GM23338 (cell line): ENCODE results near the gene CPLX1. TPM values are rescaled to one million over a fixed set of nuclear protein-coding genes. Genes with fewer than 3 reads are reported as not detected.

ENCODE experiments used
- ATAC-seq: fragments of 200-7000 bp; cut with Tn5 transposase; 3 replicates; pipeline ENCODE4 v1.9.1; 2020
- DNase-seq: peaks from one replicate; pipeline ENCODE4 v3.0.0-alpha.2; 2015; ENCODE audit warnings: low spot score
- H2AFZ ChIP-seq: fragments of 200-600 bp; sonication (generic); 2 replicates; pipeline ENCODE4 v1.8.0; 2016; ENCODE audit warnings: antibody characterized with exemption, mild to moderate bottlenecking, moderate library complexity
- H3F3A ChIP-seq: fragments of 200-600 bp; sonication (generic); replicated peaks from 2 replicates; pipeline ENCODE4 v1.8.0; 2017; ENCODE audit warnings: antibody characterized with exemption, mixed run types, low read depth
- H3K27ac ChIP-seq: fragments of 200-600 bp; sonication (generic); 2 replicates; pipeline ENCODE4 v1.6.1; 2016; ENCODE audit warnings: low read depth
- H3K27me3 ChIP-seq: fragments of 200-600 bp; sonication (generic); 2 replicates; pipeline ENCODE4 v1.8.0; 2016; ENCODE audit warnings: mild to moderate bottlenecking, mixed run types, moderate library complexity; ENCODE audit not compliant: insufficient read depth
- H3K36me3 ChIP-seq: fragments of 200-600 bp; sonication (generic); 2 replicates; pipeline ENCODE4 v1.8.0; 2016; ENCODE audit warnings: mild to moderate bottlenecking; ENCODE audit not compliant: insufficient read depth
- H3K4me1 ChIP-seq: fragments of 200-600 bp; sonication (generic); 2 replicates; pipeline ENCODE4 v1.8.0; 2016; ENCODE audit warnings: mild to moderate bottlenecking, moderate library complexity; ENCODE audit not compliant: insufficient read depth
- H3K4me2 ChIP-seq: fragments of 200-600 bp; sonication (generic); 2 replicates; pipeline ENCODE4 v1.7.1; 2017; ENCODE audit warnings: mixed run types
- H3K4me3 ChIP-seq: fragments of 200-600 bp; sonication (generic); 2 replicates; pipeline ENCODE4 v1.6.1; 2016; ENCODE audit warnings: mixed run types
- H3K79me2 ChIP-seq: fragments of 200-600 bp; sonication (generic); replicated peaks from 2 replicates; pipeline ENCODE4 v1.8.0; 2017; ENCODE audit warnings: mild to moderate bottlenecking; ENCODE audit not compliant: insufficient read depth
- H3K9me2 ChIP-seq: fragments of 200-600 bp; sonication (generic); 2 replicates; pipeline ENCODE4 v1.8.0; 2017; ENCODE audit not compliant: insufficient read depth
- H4K20me1 ChIP-seq: fragments of 200-600 bp; sonication (generic); replicated peaks from 2 replicates; pipeline ENCODE4 v1.8.0; 2017; ENCODE audit warnings: mild to moderate bottlenecking; ENCODE audit not compliant: insufficient read depth
- H3K27ac Mint-ChIP-seq: 2 replicates; pipeline ENCODE4 v1.8.0; 2020; ENCODE audit warnings: inconsistent platforms, mild to moderate bottlenecking, moderate library complexity, mixed read lengths
- H3K27me3 Mint-ChIP-seq: 3 replicates; pipeline ENCODE4 v1.8.0; 2022; ENCODE audit warnings: low read depth, mild to moderate bottlenecking, moderate library complexity, mixed read lengths, inconsistent platforms; ENCODE audit not compliant: insufficient read depth, poor library complexity
- H3K36me3 Mint-ChIP-seq: 3 replicates; pipeline ENCODE4 v1.8.0; 2021; ENCODE audit warnings: low read depth, mild to moderate bottlenecking, inconsistent platforms, moderate library complexity, mixed read lengths
- H3K4me1 Mint-ChIP-seq: 3 replicates; pipeline ENCODE4 v1.8.0; 2020; ENCODE audit warnings: mild to moderate bottlenecking, inconsistent platforms, mixed read lengths
- H3K4me3 Mint-ChIP-seq: 3 replicates; pipeline ENCODE4 v1.8.0; 2021; ENCODE audit warnings: moderate library complexity, mild to moderate bottlenecking, inconsistent platforms, mixed read lengths
- H3K9me3 Mint-ChIP-seq: 3 replicates; pipeline ENCODE4 v1.8.0; 2020; ENCODE audit warnings: moderate library complexity, mild to moderate bottlenecking, inconsistent platforms, mixed read lengths
- CREB1 ChIP-seq: fragments of 250-450 bp; sonication (Bioruptor Pico); IDR thresholded peaks from 2 replicates; pipeline ENCODE4 v1.5.0; 2020; ENCODE audit warnings: low read depth, mild to moderate bottlenecking, moderate library complexity
- CTCF ChIP-seq, 2 experiments: fragments of 200-600 bp in 1 of 2; sonication (generic) in 1 of 2; conservative IDR thresholded peaks; 2 replicates each; pipeline versions ENCODE4 v1.5.1 to v1.6.1; 2016 to 2017; ENCODE audit warnings: antibody characterized with exemption in 2 of 2, low read depth in 2 of 2, mild to moderate bottlenecking in 2 of 2, moderate library complexity in 1 of 2
- EZH2 ChIP-seq: fragments of 200-600 bp; sonication (generic); IDR thresholded peaks from one replicate; pipeline ENCODE4 v1.8.0; 2017; ENCODE audit warnings: antibody characterized with exemption, mild to moderate bottlenecking, low read depth; ENCODE audit not compliant: unreplicated experiment
- EZH2phosphoT487 ChIP-seq: fragments of 200-600 bp; sonication (generic); IDR thresholded peaks from one replicate; pipeline ENCODE4 v1.8.1; 2018; ENCODE audit warnings: antibody characterized with exemption; ENCODE audit not compliant: unreplicated experiment
- JUNB ChIP-seq: IDR thresholded peaks from one replicate; pipeline ENCODE4 v1.6.1; 2016; ENCODE audit warnings: antibody characterized with exemption; ENCODE audit not compliant: unreplicated experiment
- NANOG ChIP-seq: IDR thresholded peaks from 2 replicates; pipeline ENCODE4 v1.6.1; 2016; ENCODE audit warnings: antibody characterized with exemption, borderline replicate concordance
- POLR2AphosphoS5 ChIP-seq: IDR thresholded peaks from 2 replicates; pipeline ENCODE4 v1.6.1; 2016; ENCODE audit warnings: antibody characterized with exemption, low read depth
- REST ChIP-seq: IDR thresholded peaks from one replicate; pipeline ENCODE4 v1.6.1; 2018; ENCODE audit warnings: antibody characterized with exemption; ENCODE audit not compliant: unreplicated experiment
- STAT1 ChIP-seq: IDR thresholded peaks from one replicate; pipeline ENCODE4 v1.6.1; 2016; ENCODE audit warnings: antibody characterized with exemption; ENCODE audit not compliant: unreplicated experiment
- ZNF114 ChIP-seq: fragments of 250-450 bp; sonication (Bioruptor Pico); IDR thresholded peaks from 2 replicates; pipeline ENCODE4 v1.5.0; 2020; ENCODE audit warnings: mild to moderate bottlenecking, moderate library complexity
- ZNF331 ChIP-seq: fragments of 250-450 bp; sonication (Bioruptor Pico); IDR thresholded peaks from 2 replicates; pipeline ENCODE4 v1.5.0; 2020; ENCODE audit warnings: low read depth, mild to moderate bottlenecking, moderate library complexity
- ZNF462 ChIP-seq: fragments of 250-450 bp; sonication (Bioruptor Pico); IDR thresholded peaks from 2 replicates; pipeline ENCODE4 v1.5.0; 2020; ENCODE audit warnings: mild to moderate bottlenecking, moderate library complexity
- polyA plus RNA-seq: library from polyadenylated mRNA; unstranded; fragments of >200 nt; fragmentation: Nextera tagmentation; extraction: Ambion mirVana; gene quantifications from 2 replicates; pipeline ENCODE4 v1.2.1, GENCODE V29; 2016
- total RNA-seq: library from RNA; depleted of rRNA; stranded (reverse); fragments of >200 nt; shearing (Covaris generic); gene quantifications from 2 replicates; pipeline ENCODE4 v1.2.3, GENCODE V29; 2014

Gene CPLX1
- total and polyA plus RNA-seq, 2 experiments from 2014 or later: 0.86 to 0.97 TPM

GRCh38 chr4:864456-865120, 38.7 kb upstream of the CPLX1 start:
- Histone ChIP-seq H3K4me2 (no peak overlapping the region), H2AFZ (no peak overlapping the region), H3K9me2 (no peaks in the 10 kb centered on the region), H3K27ac (no peak overlapping the region), H3K36me3 (no peaks in the 10 kb centered on the region), H3F3A (peaks cover 7% of the 10 kb centered on the region), H3K4me1 (no peaks in the 10 kb centered on the region), H3K79me2 (no peaks in the 10 kb centered on the region), H4K20me1 (no peaks in the 10 kb centered on the region; the same call in 1 of the 2 replicates), H3K4me3 (no peak overlapping the region), H3K27me3 (no peaks in the 10 kb centered on the region)
- no peak for TF ChIP-seq POLR2AphosphoS5
- TF ChIP-seq REST: no peak
- no peak for TF ChIP-seq EZH2
- TF ChIP-seq ZNF114 (CRISPR knock-in tag): no peak
- TF ChIP-seq CREB1: no peak
- no peak for TF ChIP-seq CTCF (conservative IDR thresholded peaks at IDR 0.05; ENCODE audit: low read depth in 2 of 2)
- TF ChIP-seq NANOG: no peak
- no peak for TF ChIP-seq EZH2phosphoT487
- TF ChIP-seq STAT1: no peak
- no peak for TF ChIP-seq ZNF331 (CRISPR knock-in tag)
- TF ChIP-seq ZNF462 (CRISPR knock-in tag): no peak
- no peak for TF ChIP-seq JUNB
- H3K27ac Mint-ChIP-seq: no peak overlapping the region
- DNase-seq (no peak), ATAC-seq (no peak)
- H3K36me3 Mint-ChIP-seq: peaks cover 46% of the 10 kb centered on the region
- H3K9me3 Mint-ChIP-seq: 0 out of 3 replicates have a peak, but pooled peaks cover 4% of the 10 kb centered on the region
- H3K4me1 Mint-ChIP-seq: no peaks in the 10 kb centered on the region
- H3K4me3 Mint-ChIP-seq: no peak overlapping the region
- peaks cover 11% of the 10 kb centered on the region for H3K27me3 Mint-ChIP-seq
